ENCODE data around the gene CCDC188.

DNA sequence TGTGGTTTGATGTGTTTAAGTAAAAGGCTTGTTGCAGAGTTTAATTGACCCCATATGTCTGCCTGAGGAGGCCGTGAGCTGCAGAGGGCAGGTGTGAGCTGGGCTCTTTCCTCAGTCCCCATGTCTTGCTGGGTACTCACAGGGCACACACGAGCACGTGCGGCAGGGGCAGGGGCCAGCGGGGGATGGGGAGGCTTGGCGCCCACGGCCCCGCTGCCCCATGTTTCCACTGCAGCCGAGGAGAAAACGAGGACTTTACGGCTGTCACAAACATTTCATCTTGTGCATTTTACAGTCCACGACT lies 24.7 kb upstream of the CCDC188 start:
- TF ChIP-seq, protein P1, sequence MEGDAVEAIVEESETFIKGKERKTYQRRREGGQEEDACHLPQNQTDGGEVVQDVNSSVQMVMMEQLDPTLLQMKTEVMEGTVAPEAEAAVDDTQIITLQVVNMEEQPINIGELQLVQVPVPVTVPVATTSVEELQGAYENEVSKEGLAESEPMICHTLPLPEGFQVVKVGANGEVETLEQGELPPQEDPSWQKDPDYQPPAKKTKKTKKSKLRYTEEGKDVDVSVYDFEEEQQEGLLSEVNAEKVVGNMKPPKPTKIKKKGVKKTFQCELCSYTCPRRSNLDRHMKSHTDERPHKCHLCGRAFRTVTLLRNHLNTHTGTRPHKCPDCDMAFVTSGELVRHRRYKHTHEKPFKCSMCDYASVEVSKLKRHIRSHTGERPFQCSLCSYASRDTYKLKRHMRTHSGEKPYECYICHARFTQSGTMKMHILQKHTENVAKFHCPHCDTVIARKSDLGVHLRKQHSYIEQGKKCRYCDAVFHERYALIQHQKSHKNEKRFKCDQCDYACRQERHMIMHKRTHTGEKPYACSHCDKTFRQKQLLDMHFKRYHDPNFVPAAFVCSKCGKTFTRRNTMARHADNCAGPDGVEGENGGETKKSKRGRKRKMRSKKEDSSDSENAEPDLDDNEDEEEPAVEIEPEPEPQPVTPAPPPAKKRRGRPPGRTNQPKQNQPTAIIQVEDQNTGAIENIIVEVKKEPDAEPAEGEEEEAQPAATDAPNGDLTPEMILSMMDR (IDR thresholded peaks at IDR 0.05) = no peak
- no peak for TF ChIP-seq POLR2A (IDR thresholded peaks at IDR 0.05)

Data from adrenal gland (tissue), 5 donors.